Measurements from ENCODE around the gene CFTR. TPM values are rescaled to one million over a fixed set of nuclear protein-coding genes. Genes with fewer than 3 reads are reported as not detected.
A peak's percentile ranks its signal among the peaks of the same experiment; 100 is the strongest.

CFTR gene
- 11.0 and 22.0 TPM in 2 replicates for total RNA-seq (ENCODE audit: low replicate concordance)
- long read RNA-seq, partial matches to known transcripts: 73 of 93 reads
- long read RNA-seq, other reads (novel, unspliced or antisense): 20 of 93 reads

DNA sequence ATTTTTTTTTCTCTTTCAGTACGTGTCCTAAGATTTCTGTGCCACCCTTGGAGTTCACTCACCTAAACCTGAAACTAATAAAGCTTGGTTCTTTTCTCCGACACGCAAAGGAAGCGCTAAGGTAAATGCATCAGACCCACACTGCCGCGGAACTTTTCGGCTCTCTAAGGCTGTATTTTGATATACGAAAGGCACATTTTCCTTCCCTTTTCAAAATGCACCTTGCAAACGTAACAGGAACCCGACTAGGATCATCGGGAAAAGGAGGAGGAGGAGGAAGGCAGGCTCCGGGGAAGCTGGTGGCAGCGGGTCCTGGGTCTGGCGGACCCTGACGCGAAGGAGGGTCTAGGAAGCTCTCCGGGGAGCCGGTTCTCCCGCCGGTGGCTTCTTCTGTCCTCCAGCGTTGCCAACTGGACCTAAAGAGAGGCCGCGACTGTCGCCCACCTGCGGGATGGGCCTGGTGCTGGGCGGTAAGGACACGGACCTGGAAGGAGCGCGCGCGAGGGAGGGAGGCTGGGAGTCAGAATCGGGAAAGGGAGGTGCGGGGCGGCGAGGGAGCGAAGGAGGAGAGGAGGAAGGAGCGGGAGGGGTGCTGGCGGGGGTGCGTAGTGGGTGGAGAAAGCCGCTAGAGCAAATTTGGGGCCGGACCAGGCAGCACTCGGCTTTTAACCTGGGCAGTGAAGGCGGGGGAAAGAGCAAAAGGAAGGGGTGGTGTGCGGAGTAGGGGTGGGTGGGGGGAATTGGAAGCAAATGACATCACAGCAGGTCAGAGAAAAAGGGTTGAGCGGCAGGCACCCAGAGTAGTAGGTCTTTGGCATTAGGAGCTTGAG lies at the start of gene CFTR:
TSS of gene CFTR (plus strand) at position 801 of the 830 bp plus-strand sequence. CDS start 70 bp downstream, outside the sequence.
- H3K36me3 Mint-ChIP-seq: no peaks in the 10 kb centered on the region
- H3K27me3 Mint-ChIP-seq: peaks cover 54% of the 10 kb centered on the region
- H3K27ac Mint-ChIP-seq: peak within 1 kb of the TSS; percentile 61
- no peak for DNase-seq (ENCODE audit: extremely low spot score, unreplicated experiment)
- peak within 1 kb of the TSS; percentile 92 for H3K4me3 Mint-ChIP-seq
- TF ChIP-seq, protein P1, sequence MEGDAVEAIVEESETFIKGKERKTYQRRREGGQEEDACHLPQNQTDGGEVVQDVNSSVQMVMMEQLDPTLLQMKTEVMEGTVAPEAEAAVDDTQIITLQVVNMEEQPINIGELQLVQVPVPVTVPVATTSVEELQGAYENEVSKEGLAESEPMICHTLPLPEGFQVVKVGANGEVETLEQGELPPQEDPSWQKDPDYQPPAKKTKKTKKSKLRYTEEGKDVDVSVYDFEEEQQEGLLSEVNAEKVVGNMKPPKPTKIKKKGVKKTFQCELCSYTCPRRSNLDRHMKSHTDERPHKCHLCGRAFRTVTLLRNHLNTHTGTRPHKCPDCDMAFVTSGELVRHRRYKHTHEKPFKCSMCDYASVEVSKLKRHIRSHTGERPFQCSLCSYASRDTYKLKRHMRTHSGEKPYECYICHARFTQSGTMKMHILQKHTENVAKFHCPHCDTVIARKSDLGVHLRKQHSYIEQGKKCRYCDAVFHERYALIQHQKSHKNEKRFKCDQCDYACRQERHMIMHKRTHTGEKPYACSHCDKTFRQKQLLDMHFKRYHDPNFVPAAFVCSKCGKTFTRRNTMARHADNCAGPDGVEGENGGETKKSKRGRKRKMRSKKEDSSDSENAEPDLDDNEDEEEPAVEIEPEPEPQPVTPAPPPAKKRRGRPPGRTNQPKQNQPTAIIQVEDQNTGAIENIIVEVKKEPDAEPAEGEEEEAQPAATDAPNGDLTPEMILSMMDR (conservative IDR thresholded peaks at IDR 0.05): no peak
- H3K9me3 Mint-ChIP-seq: no peaks in the 10 kb centered on the region
- peaks cover 10% of the 10 kb centered on the region for H3K4me1 Mint-ChIP-seq (ENCODE audit: unreplicated experiment)

DNA sequence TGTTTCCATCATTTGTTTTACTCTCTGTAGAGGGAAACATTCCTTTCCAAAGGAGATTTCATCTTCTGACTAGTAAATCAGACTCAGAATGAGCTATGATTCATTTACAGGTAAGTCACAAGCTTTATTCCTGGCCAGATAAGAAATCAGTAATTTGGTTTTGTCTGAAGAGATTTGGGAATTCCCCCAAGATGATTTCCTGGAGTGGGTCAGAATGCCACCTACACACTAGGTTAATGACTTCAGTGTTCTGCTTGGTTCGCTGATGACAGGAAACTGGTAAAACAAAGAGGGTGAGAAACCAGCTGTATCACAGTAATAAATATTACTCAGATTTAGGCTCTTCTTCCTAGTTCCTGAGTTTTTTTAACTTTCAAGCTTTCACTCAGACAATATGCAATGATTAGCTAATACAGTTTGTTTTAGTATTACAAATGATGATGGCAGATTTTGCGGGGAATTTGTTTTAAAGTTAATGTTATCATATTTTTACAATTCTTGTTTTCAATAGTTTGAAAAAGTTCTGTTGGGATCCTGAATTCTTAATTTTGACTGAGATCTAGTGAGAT lies 44.3 kb upstream of the CFTR start:
- no peak overlapping the region for H3K27ac Mint-ChIP-seq
- H3K4me1 Mint-ChIP-seq (ENCODE audit: unreplicated experiment): no peaks in the 10 kb centered on the region
- H3K27me3 Mint-ChIP-seq: no peaks in the 10 kb centered on the region
- no peak for DNase-seq (ENCODE audit: extremely low spot score, unreplicated experiment)
- TF ChIP-seq, protein P1 (conservative IDR thresholded peaks at IDR 0.05): no peak
- H3K4me3 Mint-ChIP-seq: no peak overlapping the region
- no peaks in the 10 kb centered on the region for H3K9me3 Mint-ChIP-seq
- H3K36me3 Mint-ChIP-seq: no peaks in the 10 kb centered on the region

DNA sequence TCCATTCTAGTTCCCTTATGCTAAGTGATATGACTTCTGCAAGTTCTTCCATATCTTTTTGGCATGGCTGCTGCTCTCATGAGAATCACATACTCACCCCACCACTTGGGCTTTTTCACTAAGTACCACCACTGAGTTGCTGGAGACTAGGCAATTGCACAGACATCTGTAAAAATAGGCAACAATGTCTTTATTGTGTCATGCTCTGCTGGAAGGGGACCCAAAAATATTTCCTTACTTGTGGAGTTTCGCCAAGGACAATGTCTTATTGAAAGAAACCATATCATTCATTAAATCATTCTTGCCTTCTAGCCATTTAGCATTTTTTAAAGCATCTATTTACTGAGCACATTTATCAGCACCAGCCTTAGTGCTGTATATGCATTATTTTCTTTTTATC lies 35.2 kb upstream of the CFTR start:
- H3K36me3 Mint-ChIP-seq: no peaks in the 10 kb centered on the region
- H3K27ac Mint-ChIP-seq: no peak overlapping the region
- H3K27me3 Mint-ChIP-seq: no peaks in the 10 kb centered on the region
- no peaks in the 10 kb centered on the region for H3K4me1 Mint-ChIP-seq (ENCODE audit: unreplicated experiment)
- H3K4me3 Mint-ChIP-seq: no peak overlapping the region
- DNase-seq (ENCODE audit: extremely low spot score, unreplicated experiment): no peak
- H3K9me3 Mint-ChIP-seq: peaks cover 4% of the 10 kb centered on the region
- TF ChIP-seq, protein P1 (conservative IDR thresholded peaks at IDR 0.05): no peak

DNA sequence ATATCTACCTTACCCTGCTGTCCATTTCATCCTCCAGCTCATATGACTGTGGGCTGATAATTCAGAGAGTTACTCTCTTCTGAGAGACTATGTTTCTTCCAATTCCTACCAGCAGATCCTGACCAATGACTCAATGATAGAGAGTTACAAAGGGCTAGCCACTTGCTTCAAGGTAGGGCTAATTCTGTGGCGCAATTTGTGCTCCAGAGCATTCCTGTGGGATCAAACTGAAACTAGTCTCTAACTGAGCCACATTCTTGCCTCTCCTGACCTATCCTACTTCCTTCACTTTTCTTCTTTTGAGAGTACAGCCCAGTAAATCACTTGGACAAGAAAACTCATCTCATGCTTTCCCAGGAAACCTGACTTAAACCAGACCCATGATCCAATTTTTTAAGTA lies 34.6 kb upstream of the CFTR start:
- Mint-ChIP-seq H3K4me3 (no peak overlapping the region), H3K4me1 (ENCODE audit: unreplicated experiment) (no peaks in the 10 kb centered on the region), H3K27ac (no peak overlapping the region), H3K9me3 (peaks cover 4% of the 10 kb centered on the region), H3K27me3 (no peaks in the 10 kb centered on the region), H3K36me3 (no peaks in the 10 kb centered on the region)
- DNase-seq (ENCODE audit: extremely low spot score, unreplicated experiment): no peak
- TF ChIP-seq, protein P1 (conservative IDR thresholded peaks at IDR 0.05): no peak

DNA sequence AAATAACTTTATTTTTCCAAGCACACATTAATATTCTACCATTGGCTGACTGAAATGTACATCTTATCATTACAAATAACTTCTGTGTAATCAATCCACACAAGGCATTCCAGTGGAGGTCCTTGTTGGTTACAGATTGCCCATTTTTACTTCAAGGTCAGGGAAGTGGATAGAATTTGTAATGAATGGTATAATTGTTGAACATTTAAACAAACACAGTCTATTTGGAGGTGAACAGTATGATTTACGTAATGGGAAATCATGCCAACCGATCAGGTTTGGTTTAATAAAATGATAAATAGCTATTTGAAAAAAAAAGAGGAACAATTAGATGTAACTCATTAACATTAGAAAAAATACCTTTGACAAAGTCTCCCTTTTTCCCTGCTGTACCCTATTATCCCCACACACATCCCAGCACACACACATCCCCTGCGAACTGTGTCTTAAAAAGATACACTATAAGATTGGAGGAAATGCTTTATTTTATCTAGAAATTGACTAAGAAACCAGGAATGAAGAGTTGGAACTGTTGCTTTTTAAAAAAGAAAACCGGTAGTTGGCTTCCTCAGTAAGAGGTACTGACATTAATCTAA lies 33.5 kb upstream of the CFTR start:
- no peaks in the 10 kb centered on the region for H3K27me3 Mint-ChIP-seq
- H3K9me3 Mint-ChIP-seq: no peaks in the 10 kb centered on the region
- H3K36me3 Mint-ChIP-seq: no peaks in the 10 kb centered on the region
- TF ChIP-seq, protein P1 (conservative IDR thresholded peaks at IDR 0.05): no peak
- H3K4me3 Mint-ChIP-seq: no peak overlapping the region
- H3K27ac Mint-ChIP-seq: no peak overlapping the region
- DNase-seq (ENCODE audit: extremely low spot score, unreplicated experiment): no peak
- H3K4me1 Mint-ChIP-seq (ENCODE audit: unreplicated experiment): no peaks in the 10 kb centered on the region
